Thyroid gland (tissue), 4 donors: Measurements from ENCODE around the gene SRRM5. TPM values are rescaled to one million over a fixed set of nuclear protein-coding genes. Genes with fewer than 3 reads are reported as not detected.
A peak's percentile ranks its signal among the peaks of the same experiment; 100 is the strongest.

ENCODE experiments used
- DNase-seq, 2 donors: peaks; one replicate each; pipeline ENCODE4 v3.0.0-alpha.2; 2019
- H3K27ac ChIP-seq, 3 donors: fragments of 200-600 bp; sonication (generic); 1 replicate in 2 of 3; 2 replicates in 1 of 3; pipeline ENCODE4 v1.5.1; 2016 to 2019; ENCODE audit warnings: mild to moderate bottlenecking in 1 of 3, moderate library complexity in 1 of 3
- H3K27me3 ChIP-seq: fragments of 200-600 bp; sonication (generic); one replicate; pipeline ENCODE4 v1.5.1; 2019
- H3K36me3 ChIP-seq, 2 donors: fragments of 200-600 bp; sonication (generic); one replicate each; pipeline ENCODE4 v1.5.1; 2016 to 2019
- H3K4me1 ChIP-seq, 2 donors: fragments of 200-600 bp; sonication (generic); one replicate each; pipeline ENCODE4 v1.5.1; 2017 to 2019
- H3K4me3 ChIP-seq, 3 donors: fragments of 200-600 bp; sonication (generic); replicated peaks in 1 of 3; 1 replicate in 2 of 3; 2 replicates in 1 of 3; pipeline ENCODE4 v1.5.1; 2016; ENCODE audit warnings: mild to moderate bottlenecking in 1 of 3
- H3K9me3 ChIP-seq: fragments of 200-600 bp; sonication (generic); one replicate; pipeline ENCODE4 v1.5.1; 2017
- POLR2A ChIP-seq, 2 donors: fragments of 450-650 bp; IDR thresholded peaks; one replicate each; pipeline ENCODE4 v1.6.1; 2017; ENCODE audit warnings: antibody characterized with exemption in 2 of 2, mild to moderate bottlenecking in 2 of 2, moderate library complexity in 1 of 2
- WGBS, 2 donors: methylation state at CpG; one replicate each; pipeline ENCODE4 v1.1.5; 2017; 5-methylcytosine and 5-hydroxymethylcytosine counted together
- intact Hi-C: fragments of 100-400 bp; cut with DNase I; formaldehyde crosslinking; loops from one replicate; pipeline ENCODE4 v1.15.1; 2023
- total RNA-seq, 4 donors: library from RNA; depleted of rRNA; stranded (reverse); fragments of >200 nt; gene quantifications; one replicate each; pipeline ENCODE4 v1.2.3, GENCODE V29; 2016
- TF ChIP-seq, protein P1 (sequence below), 6 experiments: fragments of 200-600 bp in 3 of 6; fragments of 450-650 bp in 3 of 6; sonication (generic) in 3 of 6; IDR thresholded peaks; one replicate each; pipeline ENCODE4 v1.5.1; 2016 to 2019; ENCODE audit warnings: antibody characterized with exemption in 6 of 6, mild to moderate bottlenecking in 2 of 6, inconsistent platforms in 1 of 6, moderate library complexity in 1 of 6

SRRM5 gene
- total RNA-seq, 4 donors from 2014 or later: 0.27 to 1.5 (median 0.59) TPM; not detected in 1

DNA sequence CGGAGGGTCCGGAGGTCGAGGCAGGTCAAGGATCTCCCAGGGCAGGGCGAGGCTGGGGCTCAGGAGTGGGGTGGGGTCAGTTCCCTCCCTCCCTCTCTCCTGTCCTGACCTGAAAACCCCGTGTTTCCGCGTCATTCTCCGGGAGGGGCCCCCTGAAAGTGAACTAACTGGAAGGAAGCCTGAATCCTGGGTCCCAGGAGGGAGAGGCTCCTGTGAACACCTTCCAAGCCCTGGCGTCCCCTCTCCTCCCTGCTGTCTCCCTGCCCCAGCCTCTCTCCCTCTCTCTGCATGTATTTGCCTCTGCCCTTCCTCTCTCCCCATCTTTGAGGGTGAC, 28.5 kb downstream of the SRRM5 start:
- WGBS, 2 donors: 11 to 15% methylated on average over 9 of the region's 9 CpGs
- Histone ChIP-seq H3K27me3 (no peaks in the 10 kb centered on the region), H3K4me3 (peak overlapping the region in 1 of 3 donors; percentile 37), H3K36me3 (no peaks in the 10 kb centered on the region), H3K9me3 (no peaks in the 10 kb centered on the region), H3K27ac (no peak overlapping the region), H3K4me1 (peaks cover 7 to 8% of the 10 kb centered on the region in 2 donors)
- DNase-seq: no peak
- TF ChIP-seq POLR2A (IDR thresholded peaks at IDR 0.05): no peak
- TF ChIP-seq, protein P1, sequence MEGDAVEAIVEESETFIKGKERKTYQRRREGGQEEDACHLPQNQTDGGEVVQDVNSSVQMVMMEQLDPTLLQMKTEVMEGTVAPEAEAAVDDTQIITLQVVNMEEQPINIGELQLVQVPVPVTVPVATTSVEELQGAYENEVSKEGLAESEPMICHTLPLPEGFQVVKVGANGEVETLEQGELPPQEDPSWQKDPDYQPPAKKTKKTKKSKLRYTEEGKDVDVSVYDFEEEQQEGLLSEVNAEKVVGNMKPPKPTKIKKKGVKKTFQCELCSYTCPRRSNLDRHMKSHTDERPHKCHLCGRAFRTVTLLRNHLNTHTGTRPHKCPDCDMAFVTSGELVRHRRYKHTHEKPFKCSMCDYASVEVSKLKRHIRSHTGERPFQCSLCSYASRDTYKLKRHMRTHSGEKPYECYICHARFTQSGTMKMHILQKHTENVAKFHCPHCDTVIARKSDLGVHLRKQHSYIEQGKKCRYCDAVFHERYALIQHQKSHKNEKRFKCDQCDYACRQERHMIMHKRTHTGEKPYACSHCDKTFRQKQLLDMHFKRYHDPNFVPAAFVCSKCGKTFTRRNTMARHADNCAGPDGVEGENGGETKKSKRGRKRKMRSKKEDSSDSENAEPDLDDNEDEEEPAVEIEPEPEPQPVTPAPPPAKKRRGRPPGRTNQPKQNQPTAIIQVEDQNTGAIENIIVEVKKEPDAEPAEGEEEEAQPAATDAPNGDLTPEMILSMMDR (IDR thresholded peaks at IDR 0.05): no peak
- intact Hi-C loops: no loop called here

DNA sequence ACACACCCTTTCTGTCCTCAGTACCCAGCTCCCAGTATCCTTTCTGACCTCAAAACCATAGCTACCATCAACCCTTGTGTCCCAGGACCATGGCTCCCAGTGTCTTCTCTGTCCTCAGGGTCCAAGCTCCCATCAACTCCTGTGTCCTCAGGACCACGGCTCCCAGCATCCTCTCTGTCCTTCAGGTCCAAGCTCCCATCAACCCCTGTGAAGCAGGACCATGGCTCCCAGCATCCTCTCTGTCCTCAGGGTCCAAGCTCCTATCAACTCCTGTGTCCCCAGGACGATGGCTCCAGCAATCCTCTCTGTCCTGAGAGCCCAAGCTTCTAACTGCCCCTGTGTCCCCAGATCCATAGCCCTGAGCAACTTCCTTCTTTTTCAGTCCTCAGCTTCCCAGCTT, 29.4 kb downstream of the SRRM5 start:
- TF ChIP-seq POLR2A (IDR thresholded peaks at IDR 0.05): no peak
- TF ChIP-seq, protein P1 (IDR thresholded peaks at IDR 0.05): no peak
- H3K4me1 ChIP-seq: peaks cover 7 to 8% of the 10 kb centered on the region in 2 donors
- no peak overlapping the region for H3K4me3 ChIP-seq
- no peaks in the 10 kb centered on the region for H3K9me3 ChIP-seq
- H3K27me3 ChIP-seq: no peaks in the 10 kb centered on the region
- DNase-seq: no peak
- intact Hi-C loops: no loop called here
- WGBS, 2 donors: 58 to 74% methylated on average over 2 of the region's 2 CpGs
- H3K36me3 ChIP-seq: no peaks in the 10 kb centered on the region
- no peak overlapping the region for H3K27ac ChIP-seq

GRCh38 chr19:43642531-43642930, 30.6 kb downstream of the SRRM5 start:
- intact Hi-C loops: no loop called here
- Histone ChIP-seq H3K27me3 (no peaks in the 10 kb centered on the region), H3K4me1 (peaks cover 7 to 8% of the 10 kb centered on the region in 2 donors), H3K36me3 (no peaks in the 10 kb centered on the region), H3K9me3 (no peaks in the 10 kb centered on the region), H3K4me3 (no peak overlapping the region), H3K27ac (no peak overlapping the region)
- DNase-seq: no peak
- 71 to 73% methylated on average over 4 of the region's 4 CpGs for WGBS, 2 donors
- TF ChIP-seq, protein P1 (IDR thresholded peaks at IDR 0.05): no peak
- no peak for TF ChIP-seq POLR2A (IDR thresholded peaks at IDR 0.05)

GRCh38 chr19:43643326-43643725, 31.4 kb downstream of the SRRM5 start:
- Histone ChIP-seq H3K4me3 (no peak overlapping the region), H3K36me3 (no peaks in the 10 kb centered on the region), H3K4me1 (peaks cover 7 to 8% of the 10 kb centered on the region in 2 donors), H3K9me3 (no peaks in the 10 kb centered on the region), H3K27me3 (no peaks in the 10 kb centered on the region), H3K27ac (no peak overlapping the region)
- WGBS, 2 donors: 77 to 83% methylated on average over 3 of the region's 3 CpGs
- TF ChIP-seq POLR2A (IDR thresholded peaks at IDR 0.05): no peak
- TF ChIP-seq, protein P1 (IDR thresholded peaks at IDR 0.05): no peak
- intact Hi-C loops: no loop called here
- no peak for DNase-seq

GRCh38 chr19:43644181-43644580, 32.3 kb downstream of the SRRM5 start:
- H3K9me3 ChIP-seq: no peaks in the 10 kb centered on the region
- no peaks in the 10 kb centered on the region for H3K27me3 ChIP-seq
- intact Hi-C loops: no loop called here
- no peak for TF ChIP-seq POLR2A (IDR thresholded peaks at IDR 0.05)
- TF ChIP-seq, protein P1 (IDR thresholded peaks at IDR 0.05): no peak
- H3K4me3 ChIP-seq: no peak overlapping the region
- WGBS, 2 donors: 85 to 92% methylated on average over 13 of the region's 13 CpGs
- peaks cover 7 to 8% of the 10 kb centered on the region in 2 donors for H3K4me1 ChIP-seq
- no peak overlapping the region for H3K27ac ChIP-seq
- DNase-seq: no peak
- H3K36me3 ChIP-seq: no peaks in the 10 kb centered on the region
